GM19240 (cell line): ENCODE results near the gene RAB1A.

Experiments used
- DNase-seq: peaks from one replicate; pipeline ENCODE4 v3.0.0; 2011; ENCODE audit warnings: low spot score; ENCODE audit not compliant: insufficient read length

RAB1A gene

GRCh38 chr2:65093211-65093610 is 36.7 kb downstream of the RAB1A start:
- no peak for DNase-seq

- DNase-seq = no peak
These were observed 37.1 kb downstream of the RAB1A start for GRCh38 chr2:65092791-65093190.

- no peak for DNase-seq
These were observed 44.8 kb downstream of the RAB1A start for GRCh38 chr2:65085148-65085547.

- DNase-seq = no peak
These were observed 48.6 kb downstream of the RAB1A start for GRCh38 chr2:65081232-65081685.

- no peak for DNase-seq
These were observed 50.9 kb downstream of the RAB1A start for GRCh38 chr2:65079017-65079416.

GRCh38 chr2:65077898-65078297 is 52.0 kb downstream of the RAB1A start:
- no peak for DNase-seq

- no peak for DNase-seq
These were observed 53.6 kb downstream of the RAB1A start for GRCh38 chr2:65076345-65076710.

GRCh38 chr2:65075605-65076344 is 54.1 kb downstream of the RAB1A start:
- DNase-seq = no peak

GRCh38 chr2:65075176-65075575 is 54.7 kb downstream of the RAB1A start:
- no peak for DNase-seq

GRCh38 chr2:65073879-65074565 is 55.9 kb downstream of the RAB1A start:
- DNase-seq = no peak

- DNase-seq = no peak
These were observed 57.5 kb downstream of the RAB1A start for GRCh38 chr2:65072181-65072970.

- no peak for DNase-seq
These were observed 58.3 kb downstream of the RAB1A start for GRCh38 chr2:65071499-65072180.

- no peak for DNase-seq
These were observed 59.0 kb downstream of the RAB1A start for GRCh38 chr2:65070856-65071255.

GRCh38 chr2:65070172-65070830 is 59.6 kb downstream of the RAB1A start:
- no peak for DNase-seq

- DNase-seq = no peak
These were observed 60.5 kb downstream of the RAB1A start for GRCh38 chr2:65069439-65069824.

- DNase-seq = no peak
These were observed 61.9 kb downstream of the RAB1A start for GRCh38 chr2:65067806-65068553.

GRCh38 chr2:65064728-65065552 is 65.0 kb downstream of the RAB1A start:
- no peak for DNase-seq

- no peak for DNase-seq
These were observed 66.8 kb downstream of the RAB1A start for GRCh38 chr2:65062843-65063825.
